K562 (cell line): Measurements from ENCODE around the gene SEMA3G. TPM values are rescaled to one million over a fixed set of nuclear protein-coding genes. Genes with fewer than 3 reads are reported as not detected.

Source experiments
- C11orf30 ChIP-seq: fragments of 450-650 bp; IDR thresholded peaks from 2 replicates; pipeline ENCODE4 v1.6.1; 2016; ENCODE audit warnings: low read depth, mild to moderate bottlenecking
- CBX1 ChIP-seq: sonication (generic); IDR thresholded peaks from 2 replicates; pipeline ENCODE4 v1.6.1; 2016; ENCODE audit warnings: antibody characterized with exemption, low read depth, mild to moderate bottlenecking
- ELF1 ChIP-seq: fragments of 200-800 bp; sonication (Bioruptor generic); IDR thresholded peaks from 2 replicates; pipeline ENCODE4 v1.6.1; 2016; ENCODE audit warnings: missing genetic modification characterization, missing compliant biosample characterization
- EP400 ChIP-seq: fragments of 450-650 bp; IDR thresholded peaks from 2 replicates; pipeline ENCODE4 v1.6.1; 2017; ENCODE audit warnings: antibody characterized with exemption, mild to moderate bottlenecking, moderate library complexity
- ETV1 ChIP-seq: fragments of 450-650 bp; conservative IDR thresholded peaks from 2 replicates; pipeline ENCODE4 v1.6.1; 2016; ENCODE audit warnings: missing genetic modification characterization, control low read depth, low read depth, missing compliant biosample characterization
- FOS ChIP-seq: IDR thresholded peaks from 3 replicates; pipeline ENCODE4 v1.6.1; 2011; ENCODE audit not compliant: insufficient read length; ENCODE audit errors: extremely low read depth
- FOSL1 ChIP-seq: fragments of 200-800 bp; sonication (Bioruptor generic); conservative IDR thresholded peaks from 2 replicates; pipeline ENCODE4 v1.6.1; 2016; ENCODE audit warnings: missing genetic modification characterization, missing compliant biosample characterization
- HDAC1 ChIP-seq, 2 experiments: fragments of 450-650 bp; IDR thresholded peaks; 2 replicates each; pipeline ENCODE4 v1.6.1; 2016 to 2017; ENCODE audit warnings: inconsistent platforms in 1 of 2, mild to moderate bottlenecking in 1 of 2, moderate library complexity in 1 of 2
- KDM2B ChIP-seq: fragments of 250-450 bp; sonication (Bioruptor Pico); IDR thresholded peaks from 2 replicates; pipeline ENCODE4 v1.8.0; 2021; ENCODE audit warnings: mild to moderate bottlenecking, moderate library complexity
- MBD1 ChIP-seq: fragments of 250-450 bp; sonication (Bioruptor Pico); IDR thresholded peaks from 2 replicates; pipeline ENCODE4 v1.8.0; 2022; ENCODE audit warnings: inconsistent platforms
- NCOA1 ChIP-seq: fragments of 450-650 bp; IDR thresholded peaks from 2 replicates; pipeline ENCODE4 v1.6.1; 2016; ENCODE audit warnings: low read depth
- PCBP1 ChIP-seq: fragments of 200-400 bp; formaldehyde crosslinking; IDR thresholded peaks from 2 replicates; pipeline ENCODE4 v1.6.1; 2018; ENCODE audit warnings: mild to moderate bottlenecking, low read depth, low read length; ENCODE audit not compliant: poor library complexity, severe bottlenecking
- POLR3A ChIP-seq: IDR thresholded peaks from 2 replicates; pipeline ENCODE4 v1.6.1; 2011; ENCODE audit warnings: borderline replicate concordance, mild to moderate bottlenecking, moderate library complexity; ENCODE audit not compliant: insufficient read length, insufficient read depth; ENCODE audit errors: extremely low read depth
- RBM22 ChIP-seq: fragments of 200-400 bp; formaldehyde crosslinking; IDR thresholded peaks from 2 replicates; pipeline ENCODE4 v1.6.1; 2018; ENCODE audit warnings: low read length, low read depth; ENCODE audit not compliant: poor library complexity, severe bottlenecking
- SETDB1 ChIP-seq: IDR thresholded peaks from one replicate; pipeline ENCODE4 v1.6.1; 2012; ENCODE audit warnings: low read length, control low read depth, inconsistent platforms
- SLC30A9 ChIP-seq: fragments of 250-450 bp; sonication (Bioruptor Pico); IDR thresholded peaks from 2 replicates; pipeline ENCODE4 v1.8.0; 2022; ENCODE audit warnings: mild to moderate bottlenecking, moderate library complexity
- SP2 ChIP-seq: IDR thresholded peaks from 2 replicates; pipeline ENCODE4 v1.6.1; 2011; ENCODE audit warnings: mild to moderate bottlenecking, low read depth, low read length, moderate library complexity; ENCODE audit not compliant: poor library complexity, severe bottlenecking; ENCODE audit errors: extremely low read depth
- ZFP36 ChIP-seq: fragments of 150-350 bp; IDR thresholded peaks from 2 replicates; pipeline ENCODE4 v1.6.1; 2018; ENCODE audit warnings: low read length, low read depth; ENCODE audit not compliant: partially characterized antibody
- ZNF184 ChIP-seq: sonication (generic); formaldehyde crosslinking; IDR thresholded peaks from 2 replicates; pipeline ENCODE4 v1.5.0; 2020; ENCODE audit warnings: missing genetic modification reagents
- ZNF316 ChIP-seq: fragments of 450-650 bp; IDR thresholded peaks from 2 replicates; pipeline ENCODE4 v1.6.1; 2016
- ZNF398 ChIP-seq: fragments of 250-450 bp; sonication (Bioruptor Pico); IDR thresholded peaks from 2 replicates; pipeline ENCODE4 v1.8.0; 2021; ENCODE audit warnings: moderate library complexity, mild to moderate bottlenecking, inconsistent platforms
- ZNF408 ChIP-seq: fragments of 250-450 bp; sonication (Bioruptor Pico); IDR thresholded peaks from 2 replicates; pipeline ENCODE4 v1.4.0; 2020; ENCODE audit warnings: low read depth, mild to moderate bottlenecking, moderate library complexity
- ZNF76 ChIP-seq: fragments of 250-450 bp; sonication (Bioruptor Pico); IDR thresholded peaks from 2 replicates; pipeline ENCODE4 v1.4.0; 2020; ENCODE audit warnings: mild to moderate bottlenecking, moderate library complexity, borderline replicate concordance
- ZNF79 ChIP-seq: fragments of 250-450 bp; sonication (Bioruptor Pico); IDR thresholded peaks from 2 replicates; pipeline ENCODE4 v1.4.0; 2020; ENCODE audit warnings: low read depth, mild to moderate bottlenecking, moderate library complexity
- polyA plus RNA-seq, 8 experiments: library from polyadenylated mRNA; depleted of rRNA in 4 of 8; stranded (reverse) in 5 of 8; unstranded in 3 of 8; fragments of >200 nt; fragmentation: Nextera tagmentation in 2 of 8; fragmentation: Illumina TruSeq in 1 of 8; extraction: Ambion mirVana in 2 of 8; extraction: Trizol in 1 of 8; gene quantifications; 2 replicates each; pipeline versions ENCODE4 v1.2.1 to v1.2.3, GENCODE V29; 2011 to 2014; ENCODE audit warnings: inconsistent platforms in 1 of 8, missing spikeins in 1 of 8
- total RNA-seq, 7 experiments: library from RNA; depleted of rRNA in 6 of 7; stranded (reverse); fragments of >200 nt in 6 of 7; fragmentation: Illumina TruSeq in 2 of 7; extraction: Trizol in 2 of 7; gene quantifications; 2 replicates each; pipeline versions ENCODE4 v1.2.1 to v1.2.3, GENCODE V29; 2011 to 2021; ENCODE audit warnings: low replicate concordance in 1 of 7

The SEMA3G gene
- total and polyA plus RNA-seq, 9 of the 15 experiments (the other 6 are each of a cell fraction or from before 2014, with no cell fraction given): 0.04 to 0.07 (median 0.05) TPM; not detected in 6

DNA sequence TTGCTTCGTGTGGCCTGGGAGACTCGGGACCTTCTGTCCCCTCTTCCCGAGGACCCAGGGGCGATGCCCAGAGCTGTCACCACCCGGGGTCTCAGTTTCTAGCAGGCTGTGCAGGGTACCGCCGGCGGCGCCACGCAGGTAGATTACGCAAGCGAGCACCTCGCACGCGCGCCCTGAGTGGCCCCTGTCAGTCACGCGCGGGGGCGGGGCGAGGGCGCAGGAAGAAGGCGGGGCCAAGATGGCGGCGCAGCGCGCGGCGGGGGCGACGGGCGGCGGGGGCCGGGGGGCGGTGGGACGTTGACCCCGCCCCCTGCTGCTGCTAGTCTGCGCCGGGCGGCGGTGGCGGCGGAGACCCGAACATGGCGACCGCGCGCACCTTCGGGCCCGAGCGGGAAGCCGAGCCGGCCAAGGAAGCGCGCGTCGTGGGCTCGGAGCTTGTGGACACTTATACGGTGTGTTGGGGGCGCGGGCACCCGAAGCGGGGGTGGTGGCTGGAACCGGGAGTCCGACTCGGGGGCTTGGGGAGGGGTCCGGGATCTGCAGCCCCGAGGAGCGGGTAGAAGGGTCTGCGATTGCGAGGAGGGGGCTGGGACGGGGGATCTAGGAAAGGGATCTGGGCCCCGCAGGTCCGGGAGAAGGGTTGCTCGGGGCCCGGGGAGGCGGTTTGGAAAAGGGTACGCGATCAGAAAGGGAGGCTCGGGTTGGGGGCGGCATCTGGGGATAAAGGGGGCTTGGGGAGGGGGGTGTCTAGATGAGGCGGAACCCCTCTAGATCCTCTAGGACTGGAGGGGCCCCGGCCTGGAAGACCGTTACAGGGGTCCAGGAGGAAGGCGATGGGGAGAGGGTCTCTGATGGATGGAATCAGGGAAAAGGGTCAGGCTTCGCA lies 10.6 kb upstream of the SEMA3G start, which contains the start of gene NISCH (continued):
- 0 out of 2 replicates have a peak, but pooled peaks have one; percentile 17 for TF ChIP-seq CBX1
- no peak for TF ChIP-seq SP2
- no peak for TF ChIP-seq SLC30A9 (CRISPR knock-in tag)
- TF ChIP-seq ZFP36: no peak
- TF ChIP-seq ELF1: no peak
- no peak for TF ChIP-seq PCBP1
- no peak for TF ChIP-seq ZNF398 (CRISPR knock-in tag)
- no peak for TF ChIP-seq FOS
- TF ChIP-seq SETDB1: no peak
- no peak for TF ChIP-seq FOSL1 (tag)
- TF ChIP-seq RBM22: no peak
- TF ChIP-seq KDM2B: no peak
- no peak for TF ChIP-seq ZNF316
- TF ChIP-seq ZNF184 (CRISPR knock-in tag): no peak
- TF ChIP-seq HDAC1 (IDR thresholded peaks at IDR 0.05): no peak
- TF ChIP-seq C11orf30: no peak
- no peak for TF ChIP-seq MBD1 (CRISPR knock-in tag)
- TF ChIP-seq ZNF76 (CRISPR knock-in tag): no peak
- no peak for TF ChIP-seq ZNF79 (CRISPR knock-in tag)
- TF ChIP-seq EP400: peak; percentile 75
- no peak for TF ChIP-seq NCOA1
- TF ChIP-seq ZNF408 (CRISPR knock-in tag): no peak
- TF ChIP-seq ETV1: no peak
- no peak for TF ChIP-seq POLR3A
